HFF-Myc (cell line): ENCODE data around the gene NDUFA11.
"Not testable (repeated sequence)": the region's sequence is repeated elsewhere in the genome, so short reads cannot be mapped to it uniquely, and the experiment has no call there.

Source experiments
- DNase-seq: peaks from one replicate; pipeline ENCODE4 v3.0.0-alpha.2; 2011; ENCODE audit warnings: low read depth; ENCODE audit errors: extremely low read depth
- H3K4me3 ChIP-seq: replicated peaks from 2 replicates; pipeline ENCODE4 v1.5.1; 2011; ENCODE audit warnings: low read depth, mild to moderate bottlenecking, control low read depth, low read length
- TF ChIP-seq, protein P1 (sequence below): IDR thresholded peaks from 2 replicates; pipeline ENCODE4 v1.5.1; 2012; ENCODE audit warnings: mild to moderate bottlenecking, low read depth, low read length, control low read depth; ENCODE audit errors: missing control alignments

The NDUFA11 gene

DNA sequence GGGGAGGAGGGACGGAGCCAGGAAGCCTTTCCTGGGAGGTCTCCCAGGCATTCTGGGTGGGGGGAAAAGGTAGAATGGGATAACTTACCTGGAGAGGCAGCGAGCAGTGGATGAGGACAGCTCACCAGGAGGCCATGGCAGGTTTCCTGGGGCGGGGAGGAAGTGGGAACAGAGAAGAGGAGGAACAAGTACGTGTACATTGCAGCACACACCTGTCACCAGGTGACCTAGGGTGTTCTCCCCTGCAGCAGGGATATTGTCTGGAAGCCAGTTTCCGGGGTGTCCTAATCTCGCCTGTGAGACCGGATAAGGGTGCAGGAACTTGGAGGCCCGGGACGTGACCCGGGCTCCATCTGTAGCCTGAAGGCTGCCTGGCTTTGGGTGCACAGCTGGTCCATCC lies 52.3 kb downstream of the NDUFA11 start, which contains the start of gene FUT3:
Gene FUT3 (minus strand): TSS at position 148 of the 400 bp plus-strand sequence.
- no peak for DNase-seq
- H3K4me3 ChIP-seq, result no peak within 1 kb of the TSS
- TF ChIP-seq, protein P1, sequence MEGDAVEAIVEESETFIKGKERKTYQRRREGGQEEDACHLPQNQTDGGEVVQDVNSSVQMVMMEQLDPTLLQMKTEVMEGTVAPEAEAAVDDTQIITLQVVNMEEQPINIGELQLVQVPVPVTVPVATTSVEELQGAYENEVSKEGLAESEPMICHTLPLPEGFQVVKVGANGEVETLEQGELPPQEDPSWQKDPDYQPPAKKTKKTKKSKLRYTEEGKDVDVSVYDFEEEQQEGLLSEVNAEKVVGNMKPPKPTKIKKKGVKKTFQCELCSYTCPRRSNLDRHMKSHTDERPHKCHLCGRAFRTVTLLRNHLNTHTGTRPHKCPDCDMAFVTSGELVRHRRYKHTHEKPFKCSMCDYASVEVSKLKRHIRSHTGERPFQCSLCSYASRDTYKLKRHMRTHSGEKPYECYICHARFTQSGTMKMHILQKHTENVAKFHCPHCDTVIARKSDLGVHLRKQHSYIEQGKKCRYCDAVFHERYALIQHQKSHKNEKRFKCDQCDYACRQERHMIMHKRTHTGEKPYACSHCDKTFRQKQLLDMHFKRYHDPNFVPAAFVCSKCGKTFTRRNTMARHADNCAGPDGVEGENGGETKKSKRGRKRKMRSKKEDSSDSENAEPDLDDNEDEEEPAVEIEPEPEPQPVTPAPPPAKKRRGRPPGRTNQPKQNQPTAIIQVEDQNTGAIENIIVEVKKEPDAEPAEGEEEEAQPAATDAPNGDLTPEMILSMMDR, result no peak

DNA sequence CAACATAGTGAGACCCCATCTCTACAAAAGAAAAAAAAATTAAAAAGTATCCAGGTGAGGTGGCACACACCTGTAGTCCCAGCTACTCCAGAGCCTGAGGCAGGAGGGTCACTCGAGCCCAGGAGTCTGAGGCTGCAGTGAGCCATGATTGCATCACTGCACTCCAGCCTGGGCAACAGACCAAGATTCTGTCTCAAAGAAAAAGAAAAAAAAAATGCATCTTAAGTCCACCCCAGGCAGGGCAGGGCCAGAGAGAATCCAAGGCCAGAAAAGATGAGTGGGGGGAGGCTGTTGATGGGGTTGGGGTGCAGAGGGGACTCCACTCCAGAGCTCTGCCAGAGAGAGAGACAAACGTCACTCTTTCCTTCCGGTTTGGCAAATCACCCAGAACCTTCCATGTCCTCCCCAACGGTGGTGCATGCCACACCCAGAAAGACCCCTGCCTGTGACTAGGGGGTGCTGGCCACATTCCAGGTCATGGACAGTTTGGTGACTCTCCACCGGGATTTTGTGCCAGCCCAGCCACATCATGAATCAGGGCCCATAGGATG lies 52.8 kb downstream of the NDUFA11 start:
- no peak for DNase-seq
- TF ChIP-seq, protein P1, result no peak
- H3K4me3 ChIP-seq, result no peak overlapping the region

DNA sequence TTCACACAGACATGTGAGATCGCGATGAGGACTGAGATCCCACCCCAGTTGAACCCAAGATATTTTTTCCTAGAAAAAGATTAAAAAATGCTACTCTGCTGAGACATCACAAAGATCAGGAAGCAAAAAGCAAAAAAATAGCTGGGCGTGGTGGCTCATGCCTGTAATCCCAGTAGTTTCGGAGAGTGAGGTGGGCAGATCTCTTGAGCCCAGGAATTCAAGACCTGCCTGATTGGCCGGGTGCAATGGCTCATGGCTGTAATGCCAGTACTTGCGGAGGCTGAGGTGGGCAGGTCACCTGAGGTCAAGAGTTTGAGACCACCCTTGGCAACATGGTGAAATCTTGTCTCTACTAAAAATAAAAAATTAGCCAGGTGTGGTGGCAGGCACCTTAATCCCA lies 53.4 kb downstream of the NDUFA11 start:
- H3K4me3 ChIP-seq, result no peak overlapping the region
- TF ChIP-seq, protein P1, result no peak
- no peak for DNase-seq

DNA sequence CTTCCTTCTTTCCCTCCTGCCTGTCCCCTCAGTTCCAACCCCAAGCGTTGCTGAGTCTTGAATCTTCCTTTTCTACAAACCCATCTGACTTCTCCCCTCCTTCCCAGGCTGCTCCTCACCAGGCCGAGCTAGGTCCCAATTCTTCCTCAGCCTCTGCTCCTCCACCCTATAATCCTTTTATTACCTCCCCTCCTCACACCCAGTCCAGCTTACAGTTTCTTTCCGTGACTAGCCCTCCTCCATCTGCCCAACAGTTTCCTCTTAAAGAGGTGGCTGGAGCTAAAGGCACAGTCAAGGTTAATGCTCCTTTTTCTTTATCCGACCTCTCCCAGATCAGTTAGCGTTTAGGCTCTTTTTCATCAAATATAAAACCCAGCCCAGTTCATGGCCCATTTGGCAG lies 55.0 kb downstream of the NDUFA11 start:
- not testable (repeated sequence) for H3K4me3 ChIP-seq, DNase-seq

DNA sequence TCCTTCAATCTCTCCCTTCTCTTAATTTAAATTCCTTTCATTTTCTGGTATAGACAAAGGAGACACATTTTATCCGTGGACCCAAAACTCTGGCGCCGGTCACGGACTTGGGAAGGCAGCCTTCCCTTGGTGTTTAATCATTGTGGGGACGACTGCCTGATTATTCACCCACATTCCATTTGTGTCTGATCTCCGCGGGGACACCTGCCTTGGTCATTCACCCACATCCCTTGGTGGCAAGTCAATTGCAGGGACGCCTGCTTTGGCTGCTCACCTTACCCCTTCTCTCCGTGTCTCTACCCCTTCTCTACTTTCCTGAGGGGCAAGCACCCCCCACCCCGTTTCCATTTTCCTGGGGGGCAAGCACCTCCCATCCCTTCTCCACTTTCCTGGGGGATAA lies 55.7 kb downstream of the NDUFA11 start:
- not testable (repeated sequence) for H3K4me3 ChIP-seq, DNase-seq
